Endothelial cell of umbilical vein (primary cell): Measurements from ENCODE around the gene PRRC2B.

Experiments
- EZH2 ChIP-seq: IDR thresholded peaks from 2 replicates; pipeline ENCODE4 v1.6.1; 2012; ENCODE audit warnings: borderline replicate concordance, low read depth, mild to moderate bottlenecking, moderate library complexity, low read length, inconsistent platforms; ENCODE audit not compliant: severe bottlenecking
- JUN ChIP-seq: IDR thresholded peaks from 2 replicates; pipeline ENCODE4 v1.6.1; 2011; ENCODE audit warnings: borderline replicate concordance, low read depth; ENCODE audit not compliant: insufficient read length, insufficient read depth
- MYC ChIP-seq: IDR thresholded peaks from one replicate; pipeline ENCODE4 v1.6.1; 2011; ENCODE audit warnings: mild to moderate bottlenecking, low read depth, low read length
- POLR2A ChIP-seq: IDR thresholded peaks from 2 replicates; pipeline ENCODE4 v1.6.1; 2012; ENCODE audit warnings: low read depth, mild to moderate bottlenecking, control low read depth, low read length
- POLR2AphosphoS5 ChIP-seq: IDR thresholded peaks from 2 replicates; pipeline ENCODE4 v1.6.1; 2012; ENCODE audit warnings: low read depth, mild to moderate bottlenecking, control low read depth, low read length, moderate library complexity; ENCODE audit not compliant: insufficient read depth
- TF ChIP-seq, protein P1 (sequence below), 2 donors: IDR thresholded peaks; 1 replicate in 1 of 2; 2 replicates in 1 of 2; pipeline ENCODE4 v1.5.1; 2011; ENCODE audit warnings: low read length in 2 of 2, mild to moderate bottlenecking in 2 of 2, moderate library complexity in 2 of 2, control low read depth in 1 of 2, inconsistent platforms in 1 of 2, low read depth in 1 of 2; ENCODE audit not compliant: insufficient read depth in 1 of 2; ENCODE audit errors: extremely low read depth in 1 of 2

DNA sequence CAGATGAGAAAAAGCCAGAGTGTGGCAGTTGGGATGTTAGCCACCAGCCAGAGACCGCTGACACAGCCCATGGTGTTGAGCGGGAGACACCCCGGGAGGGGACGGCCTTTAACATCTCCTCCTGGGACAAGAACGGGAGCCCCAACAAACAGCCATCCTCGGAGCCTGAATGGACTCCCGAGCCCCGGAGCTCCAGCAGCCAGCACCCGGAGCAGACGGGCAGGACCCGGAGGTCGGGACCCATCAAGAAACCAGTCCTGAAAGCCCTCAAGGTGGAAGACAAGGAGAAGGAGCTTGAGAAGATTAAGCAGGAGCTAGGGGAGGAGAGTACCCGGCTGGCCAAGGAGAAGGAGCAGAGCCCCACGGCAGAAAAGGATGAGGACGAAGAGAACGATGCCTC lies 80.8 kb downstream of the PRRC2B start:
- TF ChIP-seq POLR2AphosphoS5 = no peak
- TF ChIP-seq, protein P1, sequence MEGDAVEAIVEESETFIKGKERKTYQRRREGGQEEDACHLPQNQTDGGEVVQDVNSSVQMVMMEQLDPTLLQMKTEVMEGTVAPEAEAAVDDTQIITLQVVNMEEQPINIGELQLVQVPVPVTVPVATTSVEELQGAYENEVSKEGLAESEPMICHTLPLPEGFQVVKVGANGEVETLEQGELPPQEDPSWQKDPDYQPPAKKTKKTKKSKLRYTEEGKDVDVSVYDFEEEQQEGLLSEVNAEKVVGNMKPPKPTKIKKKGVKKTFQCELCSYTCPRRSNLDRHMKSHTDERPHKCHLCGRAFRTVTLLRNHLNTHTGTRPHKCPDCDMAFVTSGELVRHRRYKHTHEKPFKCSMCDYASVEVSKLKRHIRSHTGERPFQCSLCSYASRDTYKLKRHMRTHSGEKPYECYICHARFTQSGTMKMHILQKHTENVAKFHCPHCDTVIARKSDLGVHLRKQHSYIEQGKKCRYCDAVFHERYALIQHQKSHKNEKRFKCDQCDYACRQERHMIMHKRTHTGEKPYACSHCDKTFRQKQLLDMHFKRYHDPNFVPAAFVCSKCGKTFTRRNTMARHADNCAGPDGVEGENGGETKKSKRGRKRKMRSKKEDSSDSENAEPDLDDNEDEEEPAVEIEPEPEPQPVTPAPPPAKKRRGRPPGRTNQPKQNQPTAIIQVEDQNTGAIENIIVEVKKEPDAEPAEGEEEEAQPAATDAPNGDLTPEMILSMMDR (IDR thresholded peaks at IDR 0.05; ENCODE audit: extremely low read depth in 1 of 2, insufficient read depth in 1 of 2, low read depth in 1 of 2, low read length in 2 of 2) = no peak
- TF ChIP-seq EZH2 = no peak
- TF ChIP-seq POLR2A = no peak
- TF ChIP-seq JUN = no peak
- no peak for TF ChIP-seq MYC
